Lung (tissue), 12 donors: Measurements from ENCODE around the gene SLC43A1. TPM values are rescaled to one million over a fixed set of nuclear protein-coding genes. Genes with fewer than 3 reads are reported as not detected.
A peak's percentile ranks its signal among the peaks of the same experiment; 100 is the strongest.

Source experiments
- ATAC-seq: fragments of 200-7000 bp; cut with Tn5 transposase; one replicate; pipeline ENCODE4 v1.9.1; 2020; ENCODE audit warnings: moderate number of reproducible peaks; ENCODE audit not compliant: insufficient read depth, low FRiP score
- DNase-seq, 3 donors: peaks; one replicate each; pipeline ENCODE4 v3.0.0-alpha.2; 2013 to 2017
- H3K27ac ChIP-seq, 2 donors: one replicate each; pipeline ENCODE4 v1.5.1; 2013; ENCODE audit warnings: mild to moderate bottlenecking in 2 of 2, moderate library complexity in 2 of 2, control low read depth in 1 of 2, inconsistent platforms in 1 of 2, low read depth in 1 of 2, low read length in 1 of 2
- H3K27me3 ChIP-seq, 3 donors: one replicate each; pipeline ENCODE4 v1.5.1; 2013; ENCODE audit warnings: low read length in 2 of 3; ENCODE audit not compliant: control insufficient read depth in 3 of 3, insufficient read depth in 3 of 3
- H3K36me3 ChIP-seq, 4 donors: one replicate each; pipeline ENCODE4 v1.5.1; 2013; ENCODE audit warnings: low read length in 4 of 4, mild to moderate bottlenecking in 1 of 4, moderate library complexity in 1 of 4; ENCODE audit not compliant: control insufficient read depth in 4 of 4, insufficient read depth in 4 of 4
- H3K4me1 ChIP-seq, 5 donors: one replicate each; pipeline ENCODE4 v1.5.1; 2013; ENCODE audit warnings: low read length in 5 of 5, mild to moderate bottlenecking in 2 of 5, moderate library complexity in 1 of 5; ENCODE audit not compliant: control insufficient read depth in 5 of 5, insufficient read depth in 5 of 5
- H3K4me3 ChIP-seq: one replicate; pipeline ENCODE4 v1.5.1; 2013; ENCODE audit warnings: mild to moderate bottlenecking, control low read depth, moderate library complexity
- H3K9ac ChIP-seq, 2 donors: one replicate each; pipeline ENCODE4 v1.5.1; 2013; ENCODE audit warnings: low read length in 2 of 2, control low read depth in 1 of 2; ENCODE audit not compliant: insufficient read depth in 1 of 2
- H3K9me3 ChIP-seq, 4 donors: one replicate each; pipeline ENCODE4 v1.5.1; 2013; ENCODE audit warnings: low read length in 3 of 4, mild to moderate bottlenecking in 1 of 4, moderate library complexity in 1 of 4; ENCODE audit not compliant: control insufficient read depth in 4 of 4, insufficient read depth in 3 of 4
- WGBS, 2 donors: extraction: QIAGEN DNeasy Blood & Tissue Kit; methylation state at CpG; one replicate each; pipeline ENCODE4 v1.1.7; 2013; 5-methylcytosine and 5-hydroxymethylcytosine counted together
- polyA plus RNA-seq, 2 donors: library from polyadenylated mRNA; stranded (reverse); fragments of 200-250 nt; gene quantifications; one replicate each; pipeline ENCODE4 v1.2.1, GENCODE V29; 2013
- total RNA-seq, 2 donors: library from RNA; depleted of rRNA in 1 of 2; stranded (reverse); fragments of >200 nt in 1 of 2; gene quantifications; one replicate each; pipeline ENCODE4 v1.2.1, GENCODE V29; 2014 to 2021
- TF ChIP-seq, protein P1 (sequence below): IDR thresholded peaks from 2 replicates; pipeline ENCODE4 v1.5.1; 2012; ENCODE audit warnings: mild to moderate bottlenecking; ENCODE audit errors: control extremely low read depth, extremely low read depth
- donor health status: control.
- donor health status: control.
- donor health status: Bipolar disorder and iron deficiency.
- donor health status: healthy.
- donor health status: DM: yes; HTN: yes; CAD: no.

SLC43A1 gene
- total and polyA plus RNA-seq, 4 donors, result 10.3 to 18.7 (median 16.7) TPM

DNA sequence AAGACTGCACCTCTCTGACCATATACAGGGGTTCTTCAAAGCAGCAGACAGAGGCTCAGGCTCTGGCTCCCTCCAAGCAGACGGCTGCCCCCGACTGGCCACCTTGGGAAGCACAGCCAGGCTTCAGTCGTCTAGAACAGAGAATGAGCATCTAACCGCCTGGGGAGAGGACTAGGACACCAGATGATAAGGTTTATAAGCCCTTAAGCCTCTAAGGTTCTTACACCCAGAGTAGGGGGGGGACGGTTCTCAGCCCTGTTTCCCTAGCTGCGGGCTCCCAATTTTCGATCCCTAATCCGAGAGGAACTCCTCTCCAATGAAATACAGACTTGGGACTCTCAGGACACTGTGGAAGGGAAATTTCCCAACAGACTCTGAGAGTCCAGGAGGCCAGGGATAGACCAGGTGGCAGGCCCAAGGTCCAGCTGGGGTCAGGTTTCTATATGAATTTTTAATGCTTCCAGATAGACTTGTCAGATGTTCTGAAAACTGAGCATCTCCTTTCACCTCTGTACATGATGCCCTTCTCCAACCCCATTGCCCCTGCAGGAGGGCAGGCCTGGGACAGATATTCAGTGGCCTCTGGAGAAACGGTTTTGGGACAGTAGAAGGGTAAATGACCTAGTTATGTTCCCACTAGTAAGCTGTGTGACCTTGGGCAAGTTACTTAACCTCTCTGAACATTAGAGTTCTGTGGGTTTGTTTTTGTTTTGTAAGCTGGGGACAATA is 34.9 kb downstream of the SLC43A1 start:
- ATAC-seq (no peak), DNase-seq (peak in 2 of 3 donors; percentile 57 to 70)
- Histone ChIP-seq H3K4me3 (no peak overlapping the region), H3K27me3 (peaks cover 0 to 61% (median 31%) of the 10 kb centered on the region in 3 donors), H3K9ac (no peak overlapping the region), H3K36me3 (peaks cover 0 to 6% (median 2%) of the 10 kb centered on the region in 4 donors), H3K4me1 (peaks cover 4 to 26% (median 21%) of the 10 kb centered on the region in 5 donors), H3K9me3 (peaks cover 0 to 5% (median 0%) of the 10 kb centered on the region in 4 donors), H3K27ac (no peak overlapping the region)
- TF ChIP-seq, protein P1, sequence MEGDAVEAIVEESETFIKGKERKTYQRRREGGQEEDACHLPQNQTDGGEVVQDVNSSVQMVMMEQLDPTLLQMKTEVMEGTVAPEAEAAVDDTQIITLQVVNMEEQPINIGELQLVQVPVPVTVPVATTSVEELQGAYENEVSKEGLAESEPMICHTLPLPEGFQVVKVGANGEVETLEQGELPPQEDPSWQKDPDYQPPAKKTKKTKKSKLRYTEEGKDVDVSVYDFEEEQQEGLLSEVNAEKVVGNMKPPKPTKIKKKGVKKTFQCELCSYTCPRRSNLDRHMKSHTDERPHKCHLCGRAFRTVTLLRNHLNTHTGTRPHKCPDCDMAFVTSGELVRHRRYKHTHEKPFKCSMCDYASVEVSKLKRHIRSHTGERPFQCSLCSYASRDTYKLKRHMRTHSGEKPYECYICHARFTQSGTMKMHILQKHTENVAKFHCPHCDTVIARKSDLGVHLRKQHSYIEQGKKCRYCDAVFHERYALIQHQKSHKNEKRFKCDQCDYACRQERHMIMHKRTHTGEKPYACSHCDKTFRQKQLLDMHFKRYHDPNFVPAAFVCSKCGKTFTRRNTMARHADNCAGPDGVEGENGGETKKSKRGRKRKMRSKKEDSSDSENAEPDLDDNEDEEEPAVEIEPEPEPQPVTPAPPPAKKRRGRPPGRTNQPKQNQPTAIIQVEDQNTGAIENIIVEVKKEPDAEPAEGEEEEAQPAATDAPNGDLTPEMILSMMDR, result peak; percentile 40
- 37 to 47% methylated on average over 9 of the region's 9 CpGs for WGBS, 2 donors

DNA sequence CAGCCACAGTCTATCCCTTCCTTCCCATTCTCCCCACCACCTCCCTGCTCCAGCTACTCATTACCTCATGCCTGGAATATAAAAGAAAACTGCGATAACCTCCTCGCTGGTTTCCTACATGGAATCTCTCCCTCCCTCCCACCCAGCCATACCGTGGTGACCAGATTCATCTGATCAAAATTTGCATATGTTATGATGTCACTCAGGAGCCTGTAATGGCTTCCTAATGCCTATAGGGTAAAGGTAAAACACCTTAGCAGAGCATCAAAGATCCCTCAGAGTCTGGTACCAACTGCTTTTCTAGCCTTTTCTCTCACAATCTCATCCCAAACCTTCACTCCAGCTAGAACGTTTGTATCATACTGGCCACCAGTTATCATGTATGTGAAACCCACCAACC is 35.6 kb downstream of the SLC43A1 start:
- H3K27me3 ChIP-seq, result peaks cover 0 to 68% (median 37%) of the 10 kb centered on the region in 3 donors
- peaks cover 0 to 2% (median 0%) of the 10 kb centered on the region in 4 donors for H3K9me3 ChIP-seq
- no peak overlapping the region for H3K9ac ChIP-seq
- H3K4me1 ChIP-seq, result peaks cover 4 to 29% (median 21%) of the 10 kb centered on the region in 5 donors
- no peak overlapping the region for H3K27ac ChIP-seq
- DNase-seq (no peak), ATAC-seq (no peak)
- peaks cover 0 to 4% (median 1%) of the 10 kb centered on the region in 4 donors for H3K36me3 ChIP-seq
- no peak overlapping the region for H3K4me3 ChIP-seq
- WGBS, 2 donors, result 44 to 45% methylated on average over 4 of the region's 4 CpGs
- TF ChIP-seq, protein P1, result no peak

DNA sequence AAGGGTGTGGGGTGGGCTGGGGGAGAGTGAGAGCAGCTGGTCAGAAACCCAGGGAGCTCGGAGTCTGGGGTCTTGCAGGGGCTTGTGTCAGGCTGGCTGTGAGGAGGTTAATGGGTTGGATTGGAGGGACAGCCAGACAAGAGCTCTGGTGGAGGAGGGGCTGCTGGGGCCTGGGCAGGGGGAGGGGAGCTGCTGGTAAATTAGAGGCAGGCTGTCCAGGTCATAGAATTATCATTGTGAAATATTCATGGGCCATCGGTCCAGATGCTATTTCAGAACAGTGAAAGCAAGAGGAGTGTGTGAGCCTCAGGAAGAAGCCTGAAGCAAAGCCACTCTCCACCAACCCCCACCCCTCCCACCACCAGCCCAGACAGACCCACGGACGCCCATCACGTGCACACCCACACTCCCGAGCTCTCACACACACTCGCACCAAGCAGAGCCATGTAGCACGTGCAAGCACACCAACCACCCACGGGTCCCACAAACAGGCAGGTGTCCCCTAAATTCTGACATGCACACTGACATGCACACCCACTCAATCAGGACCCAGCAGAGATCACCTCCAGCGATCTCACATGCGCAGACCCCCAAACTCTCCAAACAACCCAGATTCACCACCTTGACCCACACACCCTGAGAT is 36.4 kb downstream of the SLC43A1 start:
- Histone ChIP-seq H3K27me3 (peaks cover 0 to 68% (median 37%) of the 10 kb centered on the region in 3 donors), H3K9ac (no peak overlapping the region), H3K4me1 (peaks cover 4 to 37% (median 21%) of the 10 kb centered on the region in 5 donors), H3K4me3 (no peak overlapping the region), H3K27ac (no peak overlapping the region), H3K9me3 (no peaks in the 10 kb centered on the region), H3K36me3 (peaks cover 0 to under 1% (median 0%) of the 10 kb centered on the region in 4 donors)
- DNase-seq (no peak), ATAC-seq (no peak)
- 53 to 69% methylated on average over 11 of the region's 11 CpGs for WGBS, 2 donors
- TF ChIP-seq, protein P1, result no peak
